Naive thymus-derived CD4-positive, alpha-beta T cell (primary cell): ENCODE measurements around the gene SMG9. TPM values are rescaled to one million over a fixed set of nuclear protein-coding genes. Genes with fewer than 3 reads are reported as not detected.
"Not testable (repeated sequence)": the region's sequence is repeated elsewhere in the genome, so short reads cannot be mapped to it uniquely, and the experiment has no call there.

Experiments used
- ATAC-seq: fragments of 150-1000 bp; cut with Tn5 transposase; 2 replicates; pipeline ENCODE4 v1.10.0; 2021; ENCODE audit warnings: mild to moderate bottlenecking, moderate library complexity
- CTCF ChIA-PET: fragments of 350-600 bp; sonication (Branson Sonifier 250); formaldehyde crosslinking; loops from one replicate; lab custom pipeline; 2021; ENCODE audit warnings: antibody characterized with exemption; lab: Charles Lee
- POLR2A ChIA-PET: fragments of 350-600 bp; sonication (Branson Sonifier 250); formaldehyde crosslinking; loops from one replicate; lab custom pipeline; 2021; ENCODE audit warnings: antibody characterized with exemption, inconsistent platforms; lab: Charles Lee
- DNase-seq, 9 donors: peaks; one replicate each; pipeline versions ENCODE4 v3.0.0 to v3.0.0-alpha.2; 2020 to 2022; ENCODE audit warnings: mixed read lengths in 1 of 9
- H3K27ac ChIP-seq: one replicate; pipeline ENCODE4 v1.7.0; 2013; ENCODE audit warnings: mild to moderate bottlenecking, low read depth, low read length, moderate library complexity
- H3K27me3 ChIP-seq, 2 donors: one replicate each; pipeline ENCODE4 v1.7.0; 2013; ENCODE audit warnings: low read length in 2 of 2, mild to moderate bottlenecking in 2 of 2, moderate library complexity in 2 of 2; ENCODE audit not compliant: control insufficient read depth in 2 of 2, insufficient read depth in 2 of 2
- H3K36me3 ChIP-seq, 3 experiments: 1 replicate in 2 of 3; 2 replicates in 1 of 3; pipeline ENCODE4 v1.7.0; 2013; ENCODE audit warnings: low read length in 3 of 3, mild to moderate bottlenecking in 3 of 3, moderate library complexity in 1 of 3; ENCODE audit not compliant: insufficient read depth in 3 of 3, control insufficient read depth in 2 of 3
- H3K4me1 ChIP-seq, 2 donors: one replicate each; pipeline ENCODE4 v1.7.0; 2013; ENCODE audit warnings: low read length in 2 of 2, mild to moderate bottlenecking in 2 of 2, moderate library complexity in 1 of 2; ENCODE audit not compliant: control insufficient read depth in 2 of 2, insufficient read depth in 2 of 2
- H3K4me3 ChIP-seq: 2 replicates; pipeline ENCODE4 v1.7.0; 2013; ENCODE audit warnings: mild to moderate bottlenecking, low read length
- H3K9me3 ChIP-seq, 3 experiments: 1 replicate in 2 of 3; 2 replicates in 1 of 3; pipeline ENCODE4 v1.7.0; 2013; ENCODE audit warnings: low read length in 3 of 3; ENCODE audit not compliant: control insufficient read depth in 2 of 3
- H3K27ac Mint-ChIP-seq, 9 donors: one replicate each; pipeline ENCODE4 v1.8.0; 2020 to 2022; ENCODE audit warnings: mixed read lengths in 9 of 9, mild to moderate bottlenecking in 8 of 9, moderate library complexity in 5 of 9, inconsistent platforms in 2 of 9
- H3K27me3 Mint-ChIP-seq, 5 donors: one replicate each; pipeline ENCODE4 v1.8.0; 2021 to 2022; ENCODE audit warnings: mixed read lengths in 5 of 5, mild to moderate bottlenecking in 1 of 5
- H3K36me3 Mint-ChIP-seq, 5 donors: one replicate each; pipeline ENCODE4 v1.8.0; 2020 to 2022; ENCODE audit warnings: mixed read lengths in 5 of 5, mild to moderate bottlenecking in 3 of 5, inconsistent platforms in 1 of 5
- H3K4me1 Mint-ChIP-seq, 7 donors: one replicate each; pipeline ENCODE4 v1.8.0; 2020 to 2022; ENCODE audit warnings: mixed read lengths in 7 of 7, mild to moderate bottlenecking in 3 of 7, inconsistent platforms in 1 of 7
- H3K4me3 Mint-ChIP-seq, 10 donors: one replicate each; pipeline ENCODE4 v1.8.0; 2020 to 2022; ENCODE audit warnings: mild to moderate bottlenecking in 10 of 10, mixed read lengths in 10 of 10, moderate library complexity in 6 of 10, inconsistent platforms in 2 of 10
- H3K9me3 Mint-ChIP-seq, 11 donors: one replicate each; pipeline ENCODE4 v1.8.0; 2020 to 2022; ENCODE audit warnings: mixed read lengths in 11 of 11, mild to moderate bottlenecking in 4 of 11, inconsistent platforms in 1 of 11, moderate library complexity in 1 of 11
- intact Hi-C, 2 donors: fragments of 100-400 bp; cut with micrococcal nuclease; formaldehyde crosslinking; loops; one replicate each; pipeline ENCODE4 v1.15.1; 2023
- polyA plus RNA-seq, 2 donors: library from polyadenylated mRNA; unstranded; fragments of 300-500 nt; fragmentation: Illumina TruSeq; gene quantifications; one replicate each; pipeline ENCODE4 v1.2.3, GENCODE V29; 2021
- total RNA-seq, 6 experiments: library from RNA in 5 of 6; stranded (reverse) in 5 of 6; gene quantifications; 1 replicate in 5 of 6; 2 replicates in 1 of 6; pipeline ENCODE4 v1.2.3 and lab custom pipeline; 2021 to 2026

Gene SMG9
- total and polyA plus RNA-seq, 7 experiments from 2014 or later, result 7.9 to 75.9 (median 50.5) TPM

DNA sequence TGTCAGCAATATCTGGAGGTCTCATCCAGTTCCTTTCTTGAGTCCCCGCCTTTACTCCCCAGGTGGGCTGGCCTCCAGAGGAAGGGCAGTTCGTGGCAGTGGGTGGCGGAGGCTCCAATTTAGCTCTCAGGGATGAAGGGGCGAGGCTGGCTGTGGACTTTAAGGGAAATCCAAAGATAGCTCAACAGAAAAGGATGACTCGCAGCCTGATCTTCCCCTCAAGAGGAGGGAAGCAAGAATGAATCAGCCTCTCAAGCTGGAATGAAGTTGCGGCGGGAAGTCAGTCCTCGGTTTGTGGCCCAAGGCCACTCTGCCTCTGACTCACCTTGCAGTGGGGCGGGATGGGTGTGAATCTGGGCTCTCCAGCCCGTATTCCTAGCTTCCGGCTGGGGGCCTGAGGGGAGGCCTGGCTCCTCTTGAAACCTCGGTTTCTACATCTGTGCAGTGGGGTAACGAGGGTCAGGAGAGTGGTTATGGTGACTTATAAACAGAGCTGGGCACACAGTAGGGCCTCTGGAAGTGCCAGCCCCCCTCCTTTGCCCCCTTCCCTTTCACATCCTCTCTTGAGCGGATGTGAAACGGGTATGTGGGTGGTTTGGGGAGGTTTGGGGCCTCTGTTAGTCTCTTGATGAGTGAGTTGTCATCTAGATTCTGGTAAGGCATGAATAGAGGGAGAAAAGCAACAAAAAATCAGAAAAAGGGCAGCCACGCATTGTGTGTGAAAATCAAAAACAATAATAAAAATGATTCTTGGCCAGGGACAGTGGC lies 10.5 kb upstream of the SMG9 start:
- Histone ChIP-seq H3K36me3 (peaks cover 0 to 30% (median 0%) of the 10 kb centered on the region in 3 experiments), H3K4me3 (no peak overlapping the region), H3K27ac (peak overlapping the region; percentile 45), H3K9me3 (no peaks in the 10 kb centered on the region), H3K4me1 (peaks cover 23 to 32% of the 10 kb centered on the region in 2 donors), H3K27me3 (no peaks in the 10 kb centered on the region)
- Mint-ChIP-seq H3K27ac (peak overlapping the region; percentile 78 to 94 (median 88)), H3K9me3 (peaks cover 0 to 1% (median 0%) of the 10 kb centered on the region in 11 donors), H3K4me1 (peaks cover 32 to 73% (median 40%) of the 10 kb centered on the region in 7 donors), H3K27me3 (no peaks in the 10 kb centered on the region), H3K4me3 (peak overlapping the region; percentile 35 to 80 (median 67)), H3K36me3 (peaks cover 0 to 35% (median 4%) of the 10 kb centered on the region in 5 donors)
- DNase-seq (peak in 8 of 9 donors; percentile 20 to 86 (median 38)), ATAC-seq (peak; percentile 81)
- ChIA-PET POLR2A (interaction anchor here (1.3 to 11.8 kb wide), 4 partner anchors 11 to 19 kb away, joined by 6 to 100 read pairs (median 19); partner anchors contain the start of genes KCNN4 and SMG9), CTCF (interaction anchor here (0.6 to 2.7 kb wide), 5 partner anchors 14 to 115 kb away, joined by 3 to 11 read pairs (median 4); no protein-coding TSS in a partner anchor)
- intact Hi-C loops, result loop anchor here (1.0 kb wide), 4 partner anchors 11 to 97 kb away; partner anchors contain the start of genes SMG9 (in 2 of the 2) and KCNN4 (in 1 of the 2)

DNA sequence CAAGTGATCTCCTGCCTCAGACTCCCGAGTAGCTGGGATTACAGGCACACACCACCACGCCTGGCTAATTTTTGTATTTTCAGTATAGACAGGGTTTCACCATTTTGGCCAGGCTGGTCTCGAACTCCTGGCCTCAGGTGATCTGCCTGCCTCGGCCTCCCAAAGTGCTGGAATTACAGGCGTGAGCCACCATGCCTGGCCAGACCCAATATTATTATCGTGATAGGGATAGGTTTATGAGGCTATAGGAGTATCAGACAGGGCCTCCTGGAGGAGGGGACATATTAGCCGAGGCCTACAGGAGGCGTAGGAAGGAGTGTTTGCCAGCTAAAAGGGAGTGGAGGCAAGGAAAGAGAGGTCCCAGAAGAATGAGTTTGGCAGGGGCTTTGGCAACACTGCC lies 9.9 kb upstream of the SMG9 start:
- not testable (repeated sequence) for H3K9me3 Mint-ChIP-seq, ATAC-seq, H3K4me3 ChIP-seq, H3K9me3 ChIP-seq, DNase-seq, H3K27me3 ChIP-seq, H3K27me3 Mint-ChIP-seq
- H3K36me3 ChIP-seq, result peaks cover 0 to 24% (median 0%) of the 10 kb centered on the region in 3 experiments
- intact Hi-C loops, result loop anchor here (1.0 kb wide), 4 partner anchors 10 to 96 kb away; partner anchors contain the start of genes SMG9 (in 2 of the 2) and KCNN4 (in 1 of the 2)
- H3K27ac ChIP-seq, result peak overlapping the region; percentile 45
- H3K4me1 Mint-ChIP-seq, result peaks cover 32 to 68% (median 40%) of the 10 kb centered on the region in 7 donors
- peak overlapping the region; percentile 78 to 94 (median 88) for H3K27ac Mint-ChIP-seq
- ChIA-PET POLR2A (interaction anchor here (1.3 to 11.8 kb wide), 4 partner anchors 10 to 20 kb away, joined by 6 to 100 read pairs (median 19); partner anchors contain the start of genes KCNN4 and SMG9), CTCF (interaction anchor here (0.6 to 2.7 kb wide), 4 partner anchors 14 to 115 kb away, joined by 3 to 11 read pairs (median 6); no protein-coding TSS in a partner anchor)
- peaks cover 23 to 32% of the 10 kb centered on the region in 2 donors for H3K4me1 ChIP-seq
- peak overlapping the region in 8 of 10 donors; percentile 32 to 80 (median 64) for H3K4me3 Mint-ChIP-seq
- H3K36me3 Mint-ChIP-seq, result peaks cover 0 to 32% (median 4%) of the 10 kb centered on the region in 5 donors

DNA sequence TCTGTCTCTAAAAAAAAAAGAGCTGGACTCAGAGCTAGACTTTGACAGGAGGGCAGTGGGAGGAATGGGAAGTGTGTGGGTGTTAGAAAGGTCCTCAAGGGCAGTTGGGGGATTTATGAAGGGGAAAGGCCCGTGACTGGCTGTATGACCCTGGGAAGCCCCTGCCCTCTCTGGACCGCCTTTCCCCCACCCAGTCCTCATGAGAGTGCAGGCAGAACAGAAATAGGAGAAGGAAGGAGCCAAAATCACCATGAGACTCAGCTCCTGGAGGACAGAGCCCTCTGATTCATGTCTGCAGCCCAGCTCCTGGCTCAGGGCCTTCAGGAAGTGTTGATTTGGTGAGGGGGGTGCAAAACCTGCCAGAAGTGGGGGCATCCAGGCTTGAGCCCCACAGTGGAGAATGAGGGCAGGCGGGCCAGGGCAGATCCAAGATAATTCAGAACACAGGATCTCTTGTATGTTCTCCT lies 8.7 kb upstream of the SMG9 start:
- Histone ChIP-seq H3K4me1 (peaks cover 23 to 32% of the 10 kb centered on the region in 2 donors), H3K36me3 (peaks cover 0 to 13% (median 0%) of the 10 kb centered on the region in 3 experiments), H3K4me3 (no peak overlapping the region), H3K9me3 (no peaks in the 10 kb centered on the region), H3K27ac (no peak overlapping the region), H3K27me3 (no peaks in the 10 kb centered on the region)
- DNase-seq (no peak), ATAC-seq (no peak)
- Mint-ChIP-seq H3K27me3 (no peaks in the 10 kb centered on the region), H3K9me3 (no peaks in the 10 kb centered on the region), H3K4me1 (peaks cover 32 to 69% (median 40%) of the 10 kb centered on the region in 7 donors), H3K4me3 (peak overlapping the region in 2 of 10 donors; percentile 29 to 47), H3K36me3 (peaks cover 0 to 22% (median 0%) of the 10 kb centered on the region in 5 donors), H3K27ac (peak overlapping the region in 8 of 9 donors; percentile 8 to 94 (median 41))
- intact Hi-C loops, result no loop called here
- ChIA-PET CTCF (interaction anchor here (1.0 kb wide), 1 partner anchor 18 kb away, joined by 3 read pairs; no protein-coding TSS in a partner anchor), POLR2A (interaction anchor here (5.2 to 11.8 kb wide), 2 partner anchors 9 to 14 kb away, joined by 22 to 100 read pairs; partner anchors contain the start of genes KCNN4 and SMG9)

DNA sequence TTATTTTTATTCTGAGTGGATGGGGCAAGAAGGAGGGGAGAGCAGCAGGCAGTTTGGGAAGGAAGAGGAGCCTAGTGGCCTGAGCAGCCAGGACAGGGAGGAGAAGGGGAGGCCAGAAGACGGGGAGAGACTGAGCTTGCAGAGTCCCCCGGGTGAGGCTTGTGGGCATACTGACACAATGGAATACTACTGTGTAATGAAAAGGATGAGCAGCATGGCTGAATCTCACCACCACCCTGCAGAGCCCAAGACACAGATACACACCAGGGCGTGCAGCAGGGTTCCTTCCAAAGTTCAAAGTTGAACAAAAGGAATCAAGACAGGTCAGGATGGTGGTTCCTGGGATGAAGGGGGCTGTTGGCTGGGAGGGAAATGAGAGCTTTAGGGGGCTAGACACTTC lies 8.1 kb upstream of the SMG9 start:
- Mint-ChIP-seq H3K27ac (peak overlapping the region in 6 of 9 donors; percentile 8 to 94 (median 66)), H3K27me3 (no peaks in the 10 kb centered on the region), H3K9me3 (no peaks in the 10 kb centered on the region), H3K36me3 (peaks cover 0 to 19% (median 0%) of the 10 kb centered on the region in 5 donors), H3K4me1 (peaks cover 32 to 67% (median 40%) of the 10 kb centered on the region in 7 donors), H3K4me3 (peak overlapping the region in 1 of 10 donors; percentile 12)
- DNase-seq, result no peak
- Histone ChIP-seq H3K36me3 (peaks cover 0 to 7% (median 0%) of the 10 kb centered on the region in 3 experiments), H3K4me3 (no peak overlapping the region), H3K9me3 (no peaks in the 10 kb centered on the region), H3K4me1 (peaks cover 23 to 32% of the 10 kb centered on the region in 2 donors), H3K27me3 (no peaks in the 10 kb centered on the region), H3K27ac (no peak overlapping the region)
- intact Hi-C loops, result no loop called here
- ChIA-PET POLR2A (interaction anchor here (5.2 to 11.8 kb wide), 2 partner anchors 8 to 15 kb away, joined by 22 to 100 read pairs; partner anchors contain the start of genes KCNN4 and SMG9), CTCF (interaction anchor here (1.2 kb wide), 1 partner anchor 14 kb away, joined by 12 read pairs; no protein-coding TSS in a partner anchor)
- ATAC-seq, result no peak

DNA sequence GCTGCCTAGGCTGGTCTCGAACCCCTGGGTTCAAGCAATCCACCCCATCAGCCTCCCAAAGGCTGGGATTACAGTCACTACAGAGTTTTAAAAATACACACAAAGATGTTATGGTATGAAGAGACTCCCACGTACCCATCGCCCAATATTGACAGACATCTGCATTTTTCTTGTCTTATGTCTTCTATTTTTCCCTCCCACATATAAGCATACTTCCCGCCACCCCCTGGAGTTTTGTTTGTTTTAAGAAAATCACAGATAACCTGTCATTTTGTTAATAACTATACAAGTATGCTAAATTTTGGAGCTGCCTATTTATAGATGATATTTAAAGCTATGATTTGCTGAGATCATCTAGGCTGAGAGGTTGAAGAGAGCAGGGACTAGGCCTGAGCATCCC lies 6.2 kb upstream of the SMG9 start:
- Mint-ChIP-seq H3K4me3 (no peak overlapping the region), H3K9me3 (peaks cover 0 to 1% (median 0%) of the 10 kb centered on the region in 11 donors)

GRCh38 chr19:43759515-43759914 lies 4.8 kb upstream of the SMG9 start:
- H3K27me3 ChIP-seq, result no peaks in the 10 kb centered on the region
- CTCF ChIA-PET, result no interaction called here
- intact Hi-C loops, result loop anchor here (10.0 kb wide), 2 partner anchors 295 to 335 kb away; partner anchors contain the start of genes LYPD3 (in 1 of the 2) and ZNF224 (in 1 of the 2)
- POLR2A ChIA-PET, result no interaction called here
- peaks cover 0 to 14% (median 0%) of the 10 kb centered on the region in 5 donors for H3K36me3 Mint-ChIP-seq
- no peaks in the 10 kb centered on the region for H3K9me3 ChIP-seq
- H3K4me3 ChIP-seq, result no peak overlapping the region
- H3K9me3 Mint-ChIP-seq, result peaks cover 0 to 6% (median 0%) of the 10 kb centered on the region in 11 donors
- DNase-seq, result no peak
- peaks cover 0 to 8% of the 10 kb centered on the region in 2 donors for H3K4me1 ChIP-seq
- H3K27ac Mint-ChIP-seq, result peak overlapping the region in 1 of 9 donors; percentile 29
- H3K27ac ChIP-seq, result no peak overlapping the region
- no peaks in the 10 kb centered on the region for H3K36me3 ChIP-seq
- H3K27me3 Mint-ChIP-seq, result peaks cover 0 to 6% (median 0%) of the 10 kb centered on the region in 5 donors
- H3K4me1 Mint-ChIP-seq, result peaks cover 12 to 61% (median 27%) of the 10 kb centered on the region in 7 donors
- no peak overlapping the region for H3K4me3 Mint-ChIP-seq
- ATAC-seq, result no peak

More for the DNA sequence above, 6.2 kb upstream of the SMG9 start:
- no peak for DNase-seq
- Histone ChIP-seq H3K4me1 (peaks cover 12 to 21% of the 10 kb centered on the region in 2 donors), H3K27ac (no peak overlapping the region), H3K4me3 (no peak overlapping the region), H3K36me3 (no peaks in the 10 kb centered on the region), H3K27me3 (no peaks in the 10 kb centered on the region), H3K9me3 (no peaks in the 10 kb centered on the region)
- Mint-ChIP-seq H3K27ac (no peak overlapping the region), H3K27me3 (no peaks in the 10 kb centered on the region), H3K4me1 (peaks cover 25 to 66% (median 34%) of the 10 kb centered on the region in 7 donors), H3K36me3 (peaks cover 0 to 15% (median 0%) of the 10 kb centered on the region in 5 donors)
- CTCF ChIA-PET, result no interaction called here
- intact Hi-C loops, result no loop called here
- POLR2A ChIA-PET, result interaction anchor here (1.2 to 11.8 kb wide), 2 partner anchors 9 to 17 kb away, joined by 5 to 100 read pairs; partner anchors contain the start of gene KCNN4
- no peak for ATAC-seq
